Right hindlimb (tissue), 1 donor: ENCODE measurements around the gene CKS1B.
"Not testable (repeated sequence)": the region's sequence is repeated elsewhere in the genome, so short reads cannot be mapped to it uniquely, and the experiment has no call there.

Source experiments
- DNase-seq: peaks from one replicate; pipeline ENCODE4 v3.0.0-alpha.2; 2018

CKS1B gene

DNA sequence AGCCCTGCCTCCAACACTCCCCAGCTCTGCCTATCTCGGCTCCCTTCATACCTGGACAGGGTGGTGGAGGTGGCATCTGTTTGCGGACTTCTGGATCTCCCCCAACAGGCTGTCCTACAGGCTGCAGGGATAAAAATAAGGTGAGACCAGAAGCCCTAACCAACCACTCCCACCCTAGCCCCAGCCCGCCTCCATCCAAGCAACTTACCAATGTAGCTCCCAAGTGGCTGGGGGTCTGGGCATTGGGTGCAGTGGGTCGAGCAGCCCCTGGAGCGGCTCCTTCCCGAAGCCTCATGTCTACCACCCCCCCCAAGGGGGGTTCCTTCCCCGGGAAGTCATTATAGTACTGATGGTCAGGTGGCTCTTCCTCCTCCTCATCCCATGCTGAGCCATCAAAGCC, 8.4 kb upstream of the CKS1B start:
- DNase-seq, result no peak

DNA sequence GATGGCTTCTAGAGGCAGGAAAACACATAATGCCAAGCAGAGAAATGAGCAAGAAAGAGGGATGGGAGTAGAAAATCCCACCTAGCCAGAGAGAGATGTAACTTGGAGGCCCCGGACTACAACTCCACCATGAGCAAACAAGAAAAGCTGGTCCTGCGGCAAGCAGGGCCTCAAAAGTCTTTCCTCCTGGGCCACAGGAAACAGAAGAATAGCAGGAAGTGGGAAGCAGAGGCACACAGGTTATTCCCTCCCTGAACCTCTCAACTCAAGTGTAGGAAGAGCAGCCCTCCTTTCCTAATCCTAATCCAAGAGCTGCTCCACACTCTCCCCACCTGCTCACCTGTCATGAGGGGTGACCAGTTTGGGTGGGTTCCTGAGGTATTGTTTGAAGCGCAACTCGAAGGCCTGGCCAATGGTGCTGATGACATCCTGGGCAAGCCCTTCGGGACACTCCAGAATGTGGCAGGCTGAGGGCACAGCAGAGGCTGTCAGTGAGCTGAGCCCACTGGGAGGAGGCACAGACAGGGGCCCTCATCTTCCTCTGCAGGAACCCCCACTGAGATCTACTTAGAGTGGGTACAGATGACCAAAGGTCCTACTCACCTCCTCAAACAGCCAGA, 7.0 kb upstream of the CKS1B start:
- DNase-seq, result no peak

DNA sequence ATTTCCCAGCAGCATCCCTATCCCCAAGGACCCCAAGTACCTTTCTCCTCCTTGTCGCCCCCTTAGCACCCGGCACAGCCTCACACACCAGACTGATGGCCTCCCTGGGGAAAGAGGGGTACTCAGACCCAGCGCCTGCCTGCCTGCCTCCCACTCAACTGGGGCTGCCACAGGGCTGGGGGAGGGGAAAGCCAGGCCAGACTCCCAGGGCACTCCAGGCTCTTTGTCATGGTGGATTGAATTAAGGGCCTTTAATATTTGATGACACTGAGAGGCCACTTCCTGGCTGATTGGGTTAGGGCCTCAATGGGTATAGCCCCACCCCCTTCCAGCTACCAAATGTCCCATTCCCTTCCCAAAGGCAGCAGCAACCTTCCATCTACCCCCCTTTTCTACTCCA, 5.8 kb upstream of the CKS1B start:
- DNase-seq, result no peak

DNA sequence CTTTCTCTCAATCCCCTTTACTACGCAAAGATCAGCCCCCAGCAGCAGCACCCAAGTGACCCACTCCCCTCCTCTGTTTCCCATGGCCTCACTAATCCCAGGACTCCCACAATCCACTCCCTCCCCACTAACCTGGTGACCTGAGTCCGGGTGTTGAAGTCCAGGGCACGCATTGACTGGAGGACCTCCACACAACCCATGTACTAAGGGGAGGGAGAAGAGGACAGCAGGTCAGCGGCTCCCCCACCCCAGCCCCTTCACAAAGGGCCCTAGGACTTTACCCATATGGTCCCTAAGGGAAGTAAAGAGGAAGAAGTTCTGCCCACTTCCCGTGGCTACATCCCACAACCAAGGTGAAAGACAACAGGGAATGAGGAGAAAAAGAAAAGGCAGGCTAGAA, 5.2 kb upstream of the CKS1B start:
- DNase-seq, result no peak

DNA sequence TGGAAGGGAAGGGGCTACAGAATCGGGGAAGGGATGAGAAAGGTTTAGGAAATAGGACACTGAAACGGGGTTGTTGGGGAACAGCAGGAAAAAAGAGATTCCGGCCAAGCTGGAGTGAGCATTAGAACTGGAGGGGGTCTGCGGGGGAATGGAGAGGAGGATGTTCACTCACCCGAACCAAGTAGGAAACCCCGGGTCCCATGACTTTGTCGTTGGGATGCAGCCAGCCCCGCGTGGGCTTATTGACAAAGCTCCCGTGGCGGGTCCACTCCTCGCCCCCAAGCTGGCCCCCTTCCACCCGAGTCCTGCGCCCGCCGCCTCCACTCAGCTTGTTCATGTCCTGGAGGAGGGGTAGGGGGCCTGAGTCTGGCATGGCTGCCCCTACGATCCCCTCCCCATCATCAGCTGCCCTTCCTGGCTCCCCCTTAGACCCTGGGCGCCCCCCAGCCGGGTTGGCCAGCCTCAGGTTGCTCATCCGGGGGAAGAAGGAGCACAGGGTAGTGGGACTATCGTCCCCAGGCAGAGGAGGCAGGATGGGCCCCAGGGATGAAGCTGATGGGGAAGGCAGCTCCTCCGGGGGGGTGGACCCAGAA, 4.5 kb upstream of the CKS1B start:
- peak; percentile 65 for DNase-seq

DNA sequence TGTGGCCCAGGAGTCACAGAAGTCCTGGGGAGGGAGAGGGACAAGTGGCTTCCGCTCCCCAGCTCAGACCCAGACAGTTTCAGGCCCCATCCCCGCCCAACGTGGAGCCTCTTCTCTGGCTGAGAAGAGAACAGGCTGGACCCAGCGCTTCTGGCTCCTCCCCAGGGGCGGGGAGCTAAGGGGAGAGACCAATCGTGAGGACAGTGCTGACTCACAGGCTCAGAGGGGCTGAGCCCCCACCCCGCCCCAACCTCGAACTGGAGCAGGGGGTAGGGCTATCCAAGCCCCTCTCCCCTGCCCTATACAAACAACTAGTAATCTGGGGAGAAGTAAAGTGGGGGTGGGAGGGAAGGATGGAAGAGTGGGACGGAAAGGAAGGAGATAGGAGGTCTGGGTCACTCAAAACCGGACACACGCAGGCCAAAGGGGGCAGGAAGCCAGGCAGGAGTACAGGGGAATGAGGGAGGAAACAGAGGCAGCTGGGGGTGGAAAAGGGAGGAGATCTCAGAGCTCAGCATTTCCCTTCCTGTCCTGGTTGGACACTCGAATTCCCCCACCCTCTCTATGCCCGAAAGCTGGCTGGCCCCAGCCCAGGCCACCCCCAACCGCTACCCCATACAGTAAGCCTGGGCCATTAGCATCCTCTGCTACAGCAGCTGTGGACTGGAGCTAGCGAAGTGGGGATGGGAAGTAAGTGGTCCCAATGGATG, 3.7 kb upstream of the CKS1B start, which contains the start of gene SHC1:
TSS of gene SHC1 (minus strand) at position 117 of the 710 bp plus-strand sequence. CDS start 221 bp downstream, outside the sequence.
- peak; percentile 98 for DNase-seq

DNA sequence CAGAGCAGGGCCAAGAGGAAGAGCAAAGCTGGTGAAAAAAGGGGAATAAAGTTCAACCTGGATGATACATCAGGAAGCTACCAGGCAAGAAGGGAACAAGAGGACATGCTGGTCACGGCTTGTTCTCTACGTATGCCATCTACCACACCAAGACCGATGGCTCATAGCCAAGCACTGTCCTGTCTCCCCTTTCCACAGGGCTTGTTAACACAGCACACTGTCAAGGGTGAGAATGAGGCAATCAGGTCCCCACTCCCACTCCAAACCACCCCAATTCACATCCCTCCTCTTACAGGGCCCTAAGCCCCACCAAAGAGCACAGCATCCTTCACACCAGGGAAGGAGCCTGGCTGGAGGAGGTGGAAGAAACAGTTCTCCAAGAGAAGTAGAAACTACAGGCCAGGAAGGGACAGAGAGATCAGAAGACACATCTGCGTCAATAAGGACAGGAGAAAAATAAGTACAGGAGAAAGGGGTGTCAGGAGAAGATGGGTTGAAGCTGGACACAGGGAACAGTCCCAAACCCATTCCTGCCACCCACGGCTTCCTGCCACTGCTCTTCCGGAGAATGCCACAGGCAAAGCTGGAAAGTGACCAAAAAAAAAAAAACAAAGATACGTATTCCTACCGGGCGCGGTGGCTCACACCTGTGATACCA, 3.0 kb upstream of the CKS1B start:
- no peak for DNase-seq

DNA sequence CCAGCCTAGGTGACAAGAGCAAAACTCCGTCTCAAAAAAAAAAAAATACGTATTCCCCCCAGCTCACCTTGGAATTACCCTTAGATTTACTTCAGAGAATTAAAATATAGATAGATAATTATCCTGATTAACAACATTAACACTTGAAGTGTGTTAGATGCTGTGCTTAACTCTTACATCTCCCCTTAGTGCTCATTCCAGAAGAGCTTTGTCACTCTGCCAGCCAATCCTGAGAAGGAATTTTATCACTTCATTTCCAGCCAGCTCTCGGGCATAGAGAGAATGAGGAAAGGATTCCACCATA, 2.3 kb upstream of the CKS1B start:
- DNase-seq, result no peak

DNA sequence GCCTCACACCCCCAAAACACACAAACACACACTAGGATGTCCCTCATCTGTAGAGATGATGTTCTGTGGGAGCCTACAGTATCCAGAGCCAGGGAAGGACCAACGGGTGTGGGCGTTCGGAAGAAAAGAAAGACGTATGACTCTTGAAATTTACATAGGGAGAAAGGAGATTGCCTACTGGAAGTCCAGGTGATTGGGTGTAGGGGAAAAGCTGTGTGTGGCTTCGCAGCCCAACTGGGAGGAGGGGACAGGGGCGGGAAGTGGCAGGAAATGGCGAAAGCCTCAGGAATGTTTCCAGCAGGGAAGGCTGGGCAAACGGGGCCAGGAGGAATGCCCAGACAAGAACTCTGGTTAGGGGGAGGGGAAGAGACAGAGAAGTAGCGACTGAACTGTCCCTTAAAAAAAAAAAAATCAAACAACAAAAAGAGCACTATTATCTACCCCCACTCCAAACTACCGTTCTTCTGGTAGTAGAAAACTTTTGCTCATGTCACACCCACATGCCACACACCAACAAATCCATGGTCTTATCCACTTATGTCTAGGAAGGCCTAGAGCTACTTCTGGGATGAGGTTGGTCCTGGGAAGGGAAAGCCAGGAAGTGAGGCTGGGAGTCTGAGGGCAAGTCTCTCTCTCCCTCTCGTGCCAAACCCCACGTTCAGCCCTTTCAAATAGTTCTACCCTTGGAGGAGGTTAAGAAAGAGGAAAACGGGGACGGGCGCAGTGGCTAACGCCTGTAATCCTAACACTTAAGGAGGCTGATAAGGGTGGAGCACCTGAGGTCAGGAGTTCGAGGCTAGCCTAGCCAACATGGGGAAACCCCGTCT, 1.8 kb upstream of the CKS1B start:
- peak; percentile 81 for DNase-seq

DNA sequence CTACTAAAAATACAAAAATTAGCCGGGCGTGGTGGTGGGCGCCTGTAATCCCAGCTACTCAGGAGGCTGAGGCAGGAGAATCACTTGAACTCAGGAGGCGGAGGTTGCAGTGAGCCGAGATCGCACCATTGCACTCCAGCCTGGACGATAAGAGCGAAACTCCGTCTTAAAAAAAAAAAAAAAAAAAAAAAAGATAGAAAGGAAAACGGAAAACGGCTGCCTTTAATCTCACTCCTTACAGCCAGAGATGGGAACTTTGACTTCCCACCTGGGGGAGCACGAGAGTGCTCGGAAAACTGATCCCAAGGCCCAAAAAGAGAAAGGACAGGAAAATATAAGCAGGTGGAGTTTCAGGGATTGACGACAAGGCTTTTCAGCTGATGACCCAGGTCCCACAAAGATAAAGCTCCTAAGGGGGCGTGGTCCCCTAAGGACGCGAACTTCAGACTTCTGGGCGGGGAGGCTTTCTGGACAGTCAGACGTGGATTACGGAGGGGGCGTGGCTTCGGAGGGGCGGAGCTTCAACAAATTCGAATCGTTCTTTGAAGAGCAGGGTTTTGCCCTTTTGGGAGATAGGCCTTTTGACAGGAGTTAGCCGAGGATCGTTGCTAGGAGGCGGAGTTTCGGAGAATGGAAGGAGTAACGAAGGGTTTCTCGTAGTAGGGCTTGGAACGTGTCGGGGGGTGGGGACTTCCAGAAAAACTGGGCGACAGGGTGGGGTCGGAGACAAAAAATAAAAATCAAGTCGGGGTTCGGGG, 958 bp upstream of the CKS1B start:
- DNase-seq, result peak; percentile 96

DNA sequence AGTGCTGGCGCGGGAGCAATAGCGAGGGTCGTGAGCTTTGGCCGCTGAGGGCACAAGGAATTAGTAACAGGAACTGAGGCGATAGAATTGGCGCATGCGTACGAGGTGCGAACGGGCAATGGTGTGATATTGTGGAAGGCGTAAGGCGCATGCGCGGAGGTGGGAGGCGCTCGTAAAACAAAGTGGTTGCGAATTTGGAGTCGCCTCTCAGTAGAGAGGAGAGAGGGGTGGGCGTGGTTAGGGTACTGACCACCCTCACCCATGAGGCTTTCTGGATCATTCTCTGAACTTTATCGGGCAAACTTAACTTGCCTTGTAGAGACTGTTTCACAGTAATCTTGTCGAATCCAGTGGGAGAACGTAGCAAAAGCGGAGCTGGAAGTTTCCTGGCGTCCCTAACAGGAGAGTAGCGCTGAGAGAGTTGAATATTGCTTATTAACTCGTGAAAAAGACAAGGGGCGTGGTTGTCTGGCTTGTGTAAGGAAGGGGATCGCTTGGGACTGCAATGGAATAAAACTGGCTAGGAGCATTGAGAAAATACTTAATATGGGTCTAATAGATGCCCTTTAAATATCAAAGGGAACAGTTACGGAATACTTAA, 427 bp downstream of the CKS1B start:
- DNase-seq, result peak; percentile 97

DNA sequence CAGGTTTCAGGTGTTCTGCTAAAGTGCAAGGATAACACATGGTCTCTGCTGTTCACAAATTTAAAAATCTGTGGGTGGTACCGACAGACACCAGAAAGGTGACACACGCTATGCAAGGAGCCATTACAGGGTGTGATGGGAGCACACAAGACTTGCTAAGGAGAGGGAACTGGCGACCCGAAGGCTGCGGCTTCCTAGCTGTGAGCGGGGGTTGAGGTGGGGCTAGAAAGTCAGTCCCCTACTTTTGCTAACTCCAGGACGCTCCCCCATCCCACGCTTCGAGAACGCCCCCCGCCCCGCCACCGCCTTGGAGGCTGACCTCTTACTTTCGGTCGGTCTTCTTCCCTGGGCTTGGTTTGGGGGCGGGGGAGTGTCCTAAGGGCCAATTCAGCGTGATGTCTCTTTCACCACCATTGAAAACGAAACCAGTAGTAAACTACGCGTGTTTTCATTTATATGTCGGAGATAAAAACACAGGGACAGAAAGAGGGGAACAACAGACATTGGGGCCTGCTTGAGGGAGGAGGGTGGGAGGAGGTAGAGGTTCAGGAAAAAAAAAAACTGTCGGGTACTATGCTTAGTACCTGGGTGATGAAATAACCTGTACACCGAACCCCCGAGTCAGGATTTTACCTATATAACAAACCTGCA, 1.1 kb downstream of the CKS1B start:
- peak; percentile 74 for DNase-seq

DNA sequence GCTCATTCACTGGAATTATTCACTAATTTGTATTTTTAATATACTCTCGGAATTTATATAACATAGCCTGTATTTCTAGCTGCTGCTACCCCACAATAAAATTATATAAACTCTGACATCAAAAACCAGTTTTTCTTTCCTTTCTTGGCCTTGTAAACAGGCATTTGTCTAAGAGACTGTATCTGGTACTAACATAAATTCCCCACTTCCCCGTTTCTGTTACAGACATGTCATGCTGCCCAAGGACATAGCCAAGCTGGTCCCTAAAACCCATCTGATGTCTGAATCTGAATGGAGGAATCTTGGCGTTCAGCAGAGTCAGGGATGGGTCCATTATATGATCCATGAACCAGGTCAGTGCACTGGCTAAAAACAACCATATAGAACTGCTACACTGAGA, 3.3 kb downstream of the CKS1B start:
- DNase-seq, result not testable (repeated sequence)

DNA sequence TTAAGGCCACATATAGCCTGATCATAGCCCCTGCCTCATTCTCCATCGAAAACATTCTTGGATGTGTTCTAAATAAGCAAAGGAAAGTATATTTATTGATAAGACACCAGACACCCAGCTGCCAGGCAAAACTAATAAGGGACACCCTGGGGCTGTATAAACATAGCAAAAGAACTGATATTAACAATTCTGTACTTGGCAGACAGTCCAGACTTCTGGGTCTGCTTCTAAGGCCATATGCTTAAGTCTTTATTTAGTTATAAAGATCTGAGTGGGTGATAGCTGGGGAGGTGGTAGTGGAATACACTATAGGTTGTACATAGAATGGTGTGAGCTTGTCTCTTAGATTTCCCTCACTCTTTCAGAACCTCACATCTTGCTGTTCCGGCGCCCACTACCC, 3.9 kb downstream of the CKS1B start:
- no peak for DNase-seq

DNA sequence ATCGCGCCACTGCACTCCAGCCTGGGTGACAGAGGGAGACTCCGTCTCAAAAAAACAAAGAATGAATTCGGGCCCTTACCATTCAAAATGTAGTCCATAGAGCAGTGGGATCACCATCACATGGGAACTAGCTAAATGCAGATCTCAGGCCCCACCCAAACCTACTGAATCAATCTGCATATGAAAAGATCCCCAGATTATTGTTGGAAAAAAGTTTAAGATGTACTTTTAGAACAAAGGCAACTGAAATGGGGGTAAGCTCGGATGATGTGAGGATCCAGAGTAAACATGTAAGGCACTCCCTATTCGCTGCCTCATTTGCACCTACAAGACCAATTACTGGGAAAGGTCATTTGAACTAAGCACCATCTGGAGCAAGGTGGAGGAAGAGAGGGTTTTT, 7.9 kb downstream of the CKS1B start:
- DNase-seq, result no peak

DNA sequence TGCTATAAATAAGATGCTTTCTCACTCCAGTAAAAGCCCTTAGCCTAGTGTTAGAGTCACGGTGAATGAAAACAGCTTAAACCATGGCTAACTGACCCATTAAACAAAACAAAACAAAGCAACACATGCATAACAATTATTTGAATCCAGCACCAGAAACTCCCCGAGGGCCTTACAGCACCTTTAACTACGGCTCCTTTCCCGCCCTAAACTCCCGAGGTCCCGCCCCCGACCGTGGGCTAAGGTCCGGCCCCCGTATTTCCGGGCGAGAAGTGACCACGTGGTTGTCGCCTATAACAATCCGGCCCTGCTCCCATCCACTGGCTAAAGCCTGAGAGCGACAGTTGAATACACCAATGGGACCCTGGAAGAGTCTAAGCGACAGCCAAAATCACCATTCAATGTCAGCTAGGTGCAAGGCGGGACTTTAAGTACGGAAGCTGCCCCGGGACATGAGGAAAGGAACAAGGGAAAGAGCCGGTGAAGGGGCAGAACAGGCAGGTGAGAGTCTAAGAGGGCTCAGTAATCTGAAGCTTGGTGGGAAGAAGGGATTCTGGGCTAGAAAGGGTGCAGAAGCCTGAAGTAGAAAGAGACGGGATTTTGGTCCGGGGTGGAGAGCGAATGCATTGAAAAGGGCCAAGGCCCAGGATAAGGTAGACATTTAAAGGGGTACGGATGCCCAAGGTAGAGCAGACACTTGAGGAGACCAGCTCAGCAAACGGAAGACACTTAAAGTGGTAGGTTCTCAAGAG, 8.6 kb downstream of the CKS1B start, which contains the start of gene FLAD1:
TSS of gene FLAD1 (plus strand) at position 448 of the 752 bp plus-strand sequence. CDS start 351 bp downstream, outside the sequence.
- peak; percentile 98 for DNase-seq

DNA sequence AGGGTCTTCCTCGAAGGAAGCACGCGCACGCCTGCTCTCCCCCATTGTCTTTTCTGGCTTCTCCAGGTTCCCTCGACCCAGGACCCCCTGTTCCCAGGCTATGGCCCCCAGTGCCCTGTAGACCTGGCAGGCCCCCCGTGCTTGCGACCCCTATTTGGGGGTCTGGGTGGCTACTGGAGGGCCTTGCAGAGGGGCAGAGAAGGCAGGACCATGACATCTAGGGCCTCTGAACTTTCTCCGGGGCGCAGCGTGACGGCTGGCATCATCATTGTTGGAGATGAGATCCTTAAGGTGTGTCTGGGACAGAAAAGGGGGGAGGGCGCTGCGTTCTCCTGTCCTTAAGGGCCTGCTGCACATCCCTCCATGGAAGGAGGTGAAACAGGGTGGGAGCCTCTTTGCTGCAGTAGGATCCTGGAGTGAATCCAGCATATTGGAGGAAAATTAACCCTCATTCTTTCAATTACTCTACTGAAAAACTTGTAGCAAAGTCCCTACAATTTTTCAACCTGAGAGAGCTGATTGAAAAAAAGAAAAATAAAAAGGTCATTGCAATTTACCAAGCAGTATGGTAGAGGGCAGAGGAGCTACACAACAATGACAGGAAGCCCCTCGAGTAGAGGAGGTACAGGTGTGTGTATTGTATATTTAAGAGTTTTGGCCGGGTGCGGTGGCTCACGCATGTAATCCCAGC, 9.4 kb downstream of the CKS1B start:
- no peak for DNase-seq

DNA sequence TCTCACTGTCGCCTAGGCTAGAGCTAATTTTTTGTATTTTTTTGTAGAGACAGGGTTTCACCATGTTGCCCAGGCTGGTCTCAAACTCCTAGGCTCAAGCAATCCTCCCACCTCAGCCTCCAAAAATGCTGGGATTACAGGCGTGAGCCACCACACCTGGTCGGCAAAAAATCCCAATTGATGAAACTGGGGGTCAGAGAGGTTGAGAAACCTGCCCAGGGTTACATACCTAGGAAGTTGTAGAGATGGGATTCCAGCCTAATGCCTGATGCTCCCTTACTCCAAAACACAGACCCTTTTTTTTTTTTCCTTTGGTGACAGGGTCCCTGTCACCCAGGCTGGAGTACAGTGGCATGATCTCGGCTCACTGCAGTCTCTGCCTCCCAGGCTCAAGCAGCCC, 12.3 kb downstream of the CKS1B start:
- DNase-seq, result not testable (repeated sequence)

DNA sequence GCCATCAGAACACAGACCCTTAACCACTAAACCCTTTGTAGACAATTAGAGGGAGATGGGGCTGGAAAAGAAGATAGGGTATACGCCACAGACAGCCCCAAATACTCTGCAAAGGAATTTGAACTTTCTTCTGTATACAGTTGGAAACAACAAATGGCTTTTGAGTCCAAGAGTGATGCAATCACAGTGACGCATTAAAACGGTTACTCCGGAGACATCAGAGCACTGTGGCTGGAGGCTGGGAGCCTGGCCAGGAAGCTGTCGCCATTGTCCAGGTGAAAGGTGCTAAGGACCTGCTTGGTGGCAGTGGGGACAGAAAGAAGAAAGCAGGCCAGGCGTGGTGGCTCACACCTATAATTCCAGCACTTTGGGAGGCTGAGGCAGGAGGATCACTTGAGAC, 12.8 kb downstream of the CKS1B start:
- no peak for DNase-seq
